Esophagus squamous epithelium (tissue), 5 donors: ENCODE measurements around the gene CDAN1. TPM values are rescaled to one million over a fixed set of nuclear protein-coding genes. Genes with fewer than 3 reads are reported as not detected.
"Not testable (repeated sequence)": the region's sequence is repeated elsewhere in the genome, so short reads cannot be mapped to it uniquely, and the experiment has no call there.

Experiments used
- DNase-seq: peaks from one replicate; lab custom pipeline; 2025; lab: John Stamatoyannopoulos, UW
- H3K27ac ChIP-seq, 4 donors: fragments of 200-600 bp; sonication (generic); one replicate each; pipeline ENCODE4 v1.5.1; 2016 to 2019; ENCODE audit warnings: mild to moderate bottlenecking in 1 of 4
- H3K27me3 ChIP-seq, 4 donors: fragments of 200-600 bp; sonication (generic); 1 replicate in 3 of 4; 2 replicates in 1 of 4; pipeline versions ENCODE4 v1.5.1 to v1.6.0; 2017 to 2021; ENCODE audit warnings: antibody characterized with exemption in 1 of 4
- H3K36me3 ChIP-seq, 3 donors: fragments of 200-600 bp; sonication (generic); one replicate each; pipeline ENCODE4 v1.5.1; 2016 to 2019
- H3K4me1 ChIP-seq, 3 donors: fragments of 200-600 bp; sonication (generic); one replicate each; pipeline ENCODE4 v1.5.1; 2017 to 2019
- H3K4me3 ChIP-seq, 4 donors: fragments of 200-600 bp; sonication (generic); 1 replicate in 3 of 4; 2 replicates in 1 of 4; pipeline ENCODE4 v1.5.1; 2016 to 2019; ENCODE audit warnings: mild to moderate bottlenecking in 2 of 4, moderate library complexity in 1 of 4
- H3K9me3 ChIP-seq, 3 donors: fragments of 200-600 bp; sonication (generic); one replicate each; pipeline ENCODE4 v1.5.1; 2016 to 2019
- POLR2A ChIP-seq, 4 donors: fragments of 450-650 bp; IDR thresholded peaks; one replicate each; pipeline ENCODE4 v1.6.1; 2017; ENCODE audit warnings: antibody characterized with exemption in 4 of 4, mild to moderate bottlenecking in 4 of 4, moderate library complexity in 3 of 4
- WGBS, 2 donors: methylation state at CpG; one replicate each; pipeline ENCODE4 v1.1.5; 2018; 5-methylcytosine and 5-hydroxymethylcytosine counted together
- intact Hi-C: fragments of 100-400 bp; cut with DNase I; formaldehyde crosslinking; loops from one replicate; pipeline ENCODE4 v1.15.0; 2022
- total RNA-seq, 4 donors: library from RNA; depleted of rRNA; stranded (reverse); fragments of >200 nt; gene quantifications; one replicate each; pipeline ENCODE4 v1.1.0, GENCODE V29; 2016
- TF ChIP-seq, protein P1 (sequence below), 6 experiments: fragments of 450-650 bp in 4 of 6; fragments of 200-600 bp in 2 of 6; sonication (generic) in 2 of 6; IDR thresholded peaks; one replicate each; pipeline ENCODE4 v1.5.1; 2016 to 2019; ENCODE audit warnings: antibody characterized with exemption in 6 of 6, mild to moderate bottlenecking in 4 of 6, moderate library complexity in 4 of 6
- donor health status: DM: yes; HTN: yes; CAD: no.

The CDAN1 gene
- total RNA-seq, 4 donors from 2014 or later, result 7.8 to 9.7 (median 8.6) TPM

DNA sequence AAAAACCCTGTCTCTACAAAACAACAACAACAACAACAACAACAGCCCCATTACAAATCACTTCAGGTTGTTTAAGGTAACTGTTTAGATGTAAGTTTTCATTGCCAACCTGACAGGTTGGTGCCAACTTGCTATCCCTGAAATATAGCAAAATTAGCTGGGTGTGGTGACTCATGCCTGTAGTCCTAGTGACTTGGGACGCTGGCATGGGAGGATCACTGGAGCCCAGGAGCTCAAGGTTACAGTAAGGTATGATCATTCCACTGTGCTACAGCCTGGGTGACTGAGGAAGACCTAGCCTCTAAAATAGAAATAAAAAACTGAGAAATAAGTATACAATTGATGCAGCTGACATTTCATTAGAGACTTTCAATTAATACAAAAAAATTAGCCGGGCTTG, 36.0 kb upstream of the CDAN1 start:
- H3K27me3 ChIP-seq, result no peaks in the 10 kb centered on the region
- H3K27ac ChIP-seq, result no peak overlapping the region
- intact Hi-C loops, result no loop called here
- TF ChIP-seq, protein P1, sequence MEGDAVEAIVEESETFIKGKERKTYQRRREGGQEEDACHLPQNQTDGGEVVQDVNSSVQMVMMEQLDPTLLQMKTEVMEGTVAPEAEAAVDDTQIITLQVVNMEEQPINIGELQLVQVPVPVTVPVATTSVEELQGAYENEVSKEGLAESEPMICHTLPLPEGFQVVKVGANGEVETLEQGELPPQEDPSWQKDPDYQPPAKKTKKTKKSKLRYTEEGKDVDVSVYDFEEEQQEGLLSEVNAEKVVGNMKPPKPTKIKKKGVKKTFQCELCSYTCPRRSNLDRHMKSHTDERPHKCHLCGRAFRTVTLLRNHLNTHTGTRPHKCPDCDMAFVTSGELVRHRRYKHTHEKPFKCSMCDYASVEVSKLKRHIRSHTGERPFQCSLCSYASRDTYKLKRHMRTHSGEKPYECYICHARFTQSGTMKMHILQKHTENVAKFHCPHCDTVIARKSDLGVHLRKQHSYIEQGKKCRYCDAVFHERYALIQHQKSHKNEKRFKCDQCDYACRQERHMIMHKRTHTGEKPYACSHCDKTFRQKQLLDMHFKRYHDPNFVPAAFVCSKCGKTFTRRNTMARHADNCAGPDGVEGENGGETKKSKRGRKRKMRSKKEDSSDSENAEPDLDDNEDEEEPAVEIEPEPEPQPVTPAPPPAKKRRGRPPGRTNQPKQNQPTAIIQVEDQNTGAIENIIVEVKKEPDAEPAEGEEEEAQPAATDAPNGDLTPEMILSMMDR (IDR thresholded peaks at IDR 0.05), result no peak
- TF ChIP-seq POLR2A (IDR thresholded peaks at IDR 0.05), result no peak
- 78 to 81% methylated on average over 2 of the region's 2 CpGs for WGBS, 2 donors
- H3K36me3 ChIP-seq, result peaks cover 0 to 44% (median 0%) of the 10 kb centered on the region in 3 donors
- no peaks in the 10 kb centered on the region for H3K9me3 ChIP-seq
- H3K4me3 ChIP-seq, result no peak overlapping the region
- peaks cover 0 to 11% (median 0%) of the 10 kb centered on the region in 3 donors for H3K4me1 ChIP-seq
- no peak for DNase-seq

DNA sequence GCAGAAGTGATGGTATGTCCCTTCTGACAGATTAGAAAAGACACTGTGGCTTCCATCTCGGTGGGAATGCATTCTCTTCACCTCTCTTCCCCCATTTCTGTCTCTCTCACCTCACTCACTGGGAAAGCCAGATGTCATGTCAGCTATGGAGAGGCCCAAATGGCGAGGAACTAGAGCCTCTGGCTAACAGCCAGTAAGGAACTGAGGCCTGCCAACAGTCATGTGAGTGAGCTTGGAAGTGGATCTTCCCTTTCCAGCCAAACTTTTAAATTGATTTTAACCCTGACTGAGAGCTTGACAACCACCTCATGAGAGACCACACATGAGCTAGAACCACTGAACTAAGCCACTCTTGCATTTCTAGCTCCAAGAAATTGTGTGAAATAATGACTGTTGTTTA, 35.2 kb upstream of the CDAN1 start:
- Histone ChIP-seq H3K27ac (no peak overlapping the region), H3K4me3 (no peak overlapping the region), H3K4me1 (peaks cover 0 to 11% (median 0%) of the 10 kb centered on the region in 3 donors), H3K36me3 (peaks cover 0 to 44% (median 0%) of the 10 kb centered on the region in 3 donors), H3K27me3 (no peaks in the 10 kb centered on the region), H3K9me3 (no peaks in the 10 kb centered on the region)
- 52 to 66% methylated on average over 2 of the region's 2 CpGs for WGBS, 2 donors
- TF ChIP-seq POLR2A (IDR thresholded peaks at IDR 0.05), result no peak
- TF ChIP-seq, protein P1 (IDR thresholded peaks at IDR 0.05), result no peak
- intact Hi-C loops, result no loop called here
- DNase-seq, result no peak

DNA sequence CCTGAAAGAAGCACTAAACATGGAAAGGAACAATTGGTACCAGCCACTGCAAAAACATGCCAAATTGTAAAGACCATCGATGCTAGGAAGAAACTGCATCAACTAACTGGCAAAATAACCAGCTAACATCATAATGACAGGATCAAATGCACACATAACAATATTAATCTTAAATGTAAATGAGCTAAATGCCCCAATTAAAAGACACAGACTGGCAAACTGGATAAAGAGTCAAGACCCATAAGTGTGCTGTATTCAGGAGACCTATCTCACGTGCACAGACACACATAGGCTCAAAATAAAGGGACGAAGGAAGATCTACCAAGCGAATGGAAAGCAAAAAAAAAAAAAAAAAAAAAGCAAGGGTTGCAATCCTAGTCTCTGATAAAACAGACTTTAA, 29.2 kb upstream of the CDAN1 start:
- Histone ChIP-seq H3K9me3 (peaks cover 0 to 15% (median 8%) of the 10 kb centered on the region in 3 donors), H3K36me3 (peaks cover 0 to 28% (median 0%) of the 10 kb centered on the region in 3 donors)
- WGBS, 2 donors, result 64 to 90% methylated on average over 4 of the region's 4 CpGs
- H3K4me1 ChIP-seq, DNase-seq, intact Hi-C loops, H3K27me3 ChIP-seq, H3K4me3 ChIP-seq, H3K27ac ChIP-seq: not testable (repeated sequence)

DNA sequence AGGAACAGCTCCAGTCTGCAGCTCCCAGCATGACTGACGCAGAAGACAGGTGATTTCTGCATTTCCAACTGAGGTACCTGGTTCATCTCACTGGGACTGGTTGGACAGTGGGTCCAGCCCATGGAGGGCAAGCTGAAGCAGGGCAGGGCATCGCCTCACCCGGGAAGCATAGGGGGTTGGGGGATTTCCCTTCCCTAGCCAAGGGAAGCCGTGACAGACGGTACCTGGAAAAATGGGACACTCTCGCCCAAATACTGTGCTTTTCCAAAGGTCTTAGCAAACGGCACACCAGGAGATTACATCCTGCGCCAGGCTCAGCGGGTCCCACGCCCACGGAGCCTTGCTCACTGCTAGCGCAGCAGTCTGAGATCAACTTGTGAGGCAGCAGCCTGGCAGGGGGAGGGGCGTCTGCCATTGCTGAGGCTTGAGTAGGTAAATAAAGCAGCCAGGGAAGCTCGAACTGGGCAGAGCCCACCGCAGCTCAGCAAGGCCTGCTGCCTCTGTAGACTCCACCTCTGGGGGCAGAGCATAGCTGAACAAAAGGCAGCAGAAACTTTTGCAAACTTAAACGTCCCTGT, 27.3 kb upstream of the CDAN1 start:
- DNase-seq, H3K4me3 ChIP-seq, H3K27ac ChIP-seq, H3K27me3 ChIP-seq, intact Hi-C loops, H3K4me1 ChIP-seq: not testable (repeated sequence)
- Histone ChIP-seq H3K9me3 (peaks cover 0 to 26% (median 16%) of the 10 kb centered on the region in 3 donors), H3K36me3 (peaks cover 0 to 28% (median 0%) of the 10 kb centered on the region in 3 donors)
- 100% methylated on average over 2 of the region's 16 CpGs for WGBS, 2 donors

DNA sequence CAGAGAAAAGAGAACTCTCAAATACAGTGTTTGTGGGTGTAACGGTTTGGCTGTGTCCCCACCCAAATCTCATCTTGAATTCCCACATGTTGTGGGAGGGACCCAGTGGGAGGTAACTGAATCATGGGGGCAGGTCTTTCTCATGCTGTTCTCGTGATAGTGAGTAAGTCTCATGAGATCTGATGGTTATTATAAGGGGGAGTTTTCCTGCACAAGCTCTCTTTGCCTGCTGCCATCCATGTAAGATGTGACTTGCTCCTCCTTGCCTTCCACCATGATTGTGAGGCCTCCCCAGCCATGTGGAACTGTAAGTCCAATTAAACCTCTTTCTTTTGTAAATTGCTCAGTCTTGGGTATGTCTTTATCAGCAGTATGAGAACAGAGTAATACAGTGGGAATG, 24.9 kb upstream of the CDAN1 start:
- intact Hi-C loops, H3K4me1 ChIP-seq, H3K4me3 ChIP-seq, DNase-seq, H3K27me3 ChIP-seq, H3K27ac ChIP-seq: not testable (repeated sequence)
- WGBS, 2 donors, result 88% methylated on average over 2 of the region's 2 CpGs
- Histone ChIP-seq H3K36me3 (peaks cover 0 to 28% (median 0%) of the 10 kb centered on the region in 3 donors), H3K9me3 (peaks cover 0 to 26% (median 16%) of the 10 kb centered on the region in 3 donors)

DNA sequence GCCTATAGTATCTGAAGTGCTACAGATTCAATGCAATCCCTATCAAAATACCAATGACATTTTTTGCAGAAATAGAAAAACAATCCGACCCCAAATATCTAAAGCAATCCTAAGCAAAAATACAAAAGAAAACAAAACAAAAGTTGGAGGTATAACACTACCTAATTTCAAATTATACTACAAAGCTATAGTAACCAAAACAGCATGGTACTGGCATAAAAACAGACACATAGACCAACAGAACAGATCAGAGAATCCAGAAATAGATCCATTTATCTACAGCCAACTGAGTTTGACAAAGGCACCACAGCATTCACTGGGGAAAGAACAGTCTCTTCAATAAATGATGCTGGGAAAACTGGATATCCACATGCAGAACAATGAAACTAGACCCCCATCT, 23.8 kb upstream of the CDAN1 start:
- no peak for DNase-seq
- Histone ChIP-seq H3K27ac (no peak overlapping the region), H3K4me1 (peaks cover 0 to 5% (median 0%) of the 10 kb centered on the region in 3 donors), H3K36me3 (peaks cover 0 to 28% (median 0%) of the 10 kb centered on the region in 3 donors), H3K9me3 (peaks cover 0 to 26% (median 16%) of the 10 kb centered on the region in 3 donors), H3K27me3 (no peaks in the 10 kb centered on the region), H3K4me3 (no peak overlapping the region)
- TF ChIP-seq, protein P1 (IDR thresholded peaks at IDR 0.05), result no peak
- TF ChIP-seq POLR2A (IDR thresholded peaks at IDR 0.05), result no peak
- intact Hi-C loops, result no loop called here
- WGBS, 2 donors, result 75 to 100% methylated on average over 1 of the region's 1 CpG
